ENCODE measurements around the gene CFAP91.

The CFAP91 gene

DNA sequence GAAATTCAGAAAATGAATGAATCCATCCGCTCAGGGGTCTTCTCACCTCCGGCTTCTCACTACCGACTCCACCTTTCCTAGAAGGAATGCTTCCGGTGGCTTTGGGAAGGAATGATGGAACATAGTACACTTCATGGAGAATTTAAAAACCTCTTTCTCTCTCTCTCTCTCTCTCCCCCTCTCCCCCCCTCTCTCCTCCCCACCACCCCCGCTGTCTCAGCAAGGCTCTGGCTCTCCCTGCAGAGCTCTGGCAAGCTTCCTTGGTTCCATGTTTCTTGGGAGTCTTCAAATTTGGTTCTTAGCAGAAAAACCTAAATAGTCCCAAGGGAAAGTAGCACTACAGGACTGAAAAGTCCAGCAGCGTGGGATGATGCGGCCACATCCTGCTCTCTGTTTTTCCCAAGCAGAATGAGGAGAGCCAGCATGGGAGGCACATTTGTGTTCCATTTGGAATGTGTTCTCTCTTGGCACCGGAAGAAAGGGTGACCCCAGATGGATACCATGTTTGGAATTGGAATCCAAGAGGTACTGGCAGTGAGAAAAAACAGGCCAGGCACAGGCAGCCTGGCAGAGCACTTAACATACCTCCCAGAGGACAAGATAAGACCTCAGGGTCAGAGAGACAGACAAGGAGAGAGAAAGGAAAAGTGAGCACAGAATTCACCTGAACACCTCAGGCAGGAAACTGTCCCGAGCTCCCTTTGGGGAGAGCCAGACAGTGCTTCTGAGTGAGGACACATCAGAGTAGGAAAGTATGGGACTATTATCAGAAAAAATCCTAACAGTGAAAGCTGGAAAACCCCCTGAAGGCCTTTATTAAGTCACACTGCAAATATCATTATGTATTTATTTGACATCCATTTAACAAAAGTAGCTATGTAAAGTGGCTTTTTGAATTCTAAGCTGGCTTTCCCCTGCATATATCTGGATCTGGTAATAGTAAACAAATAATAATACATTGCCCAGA lies 42.1 kb upstream of the CFAP91 start, which contains the start of gene POPDC2:
POPDC2 (minus strand) TSS at position 116 of the 967 bp plus-strand sequence. CDS start 166 bp downstream, outside the sequence.
- H3K4me3 ChIP-seq (ENCODE audit: low read depth, low read length): no peak within 1 kb of the TSS
- no peak for TF ChIP-seq CTCF (IDR thresholded peaks at IDR 0.05; ENCODE audit: low read depth, low read length)
- DNase-seq (ENCODE audit: low read depth, low spot score): no peak
- in situ Hi-C loops (cut with HindIII; ENCODE audit: low sequenced_read_pairs): no loop called here

- peak; percentile 17 for DNase-seq (ENCODE audit: low read depth, low spot score)
- no peak overlapping the region for H3K4me3 ChIP-seq (ENCODE audit: low read depth, low read length)
- in situ Hi-C loops (cut with HindIII; ENCODE audit: low sequenced_read_pairs): no loop called here
- no peak for TF ChIP-seq CTCF (IDR thresholded peaks at IDR 0.05; ENCODE audit: low read depth, low read length)
These were observed 40.0 kb upstream of the CFAP91 start for GRCh38 chr3:119662604-119663373.

DNA sequence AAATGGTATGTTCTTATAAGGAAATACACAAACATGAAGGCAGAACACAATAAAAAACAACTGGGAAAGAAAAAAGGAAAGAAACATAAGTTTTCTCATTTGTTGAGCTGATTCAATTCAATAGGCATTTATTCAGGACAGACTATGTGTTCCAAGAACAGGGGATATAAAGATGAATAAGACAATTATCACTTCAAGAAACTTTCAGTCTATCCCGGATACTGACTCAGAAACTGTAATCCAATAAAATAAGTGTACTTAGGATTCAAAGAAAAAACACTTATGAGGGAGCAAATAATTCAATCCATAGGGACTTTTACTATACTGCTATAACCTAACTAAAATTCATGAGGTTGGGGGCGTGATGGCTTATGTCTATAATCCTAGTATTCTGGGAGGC lies 38.9 kb upstream of the CFAP91 start:
- TF ChIP-seq CTCF (IDR thresholded peaks at IDR 0.05; ENCODE audit: low read depth, low read length): no peak
- no peak overlapping the region for H3K4me3 ChIP-seq (ENCODE audit: low read depth, low read length)
- in situ Hi-C loops (cut with HindIII; ENCODE audit: low sequenced_read_pairs): no loop called here

DNA sequence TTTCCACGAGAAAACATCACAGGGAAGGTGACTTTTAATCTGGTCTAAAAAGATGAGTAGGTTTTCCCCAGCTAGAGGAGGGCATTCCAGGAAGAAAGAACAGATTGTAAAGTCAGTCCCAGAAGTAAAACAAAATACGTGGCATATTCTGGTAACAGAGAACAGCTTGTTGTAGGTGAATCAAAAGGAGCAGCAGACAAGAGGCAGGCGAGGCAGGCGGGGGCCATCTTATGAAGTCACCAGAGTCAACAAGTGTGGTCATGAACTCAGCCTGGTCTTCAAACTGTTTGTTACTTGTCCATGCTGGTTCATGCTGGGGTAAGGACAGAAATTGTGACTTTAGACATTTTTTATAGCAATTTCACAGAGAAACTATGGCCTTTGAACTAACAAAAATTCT lies 38.5 kb upstream of the CFAP91 start:
- no peak for TF ChIP-seq CTCF (IDR thresholded peaks at IDR 0.05; ENCODE audit: low read depth, low read length)
- no peak overlapping the region for H3K4me3 ChIP-seq (ENCODE audit: low read depth, low read length)
- in situ Hi-C loops (cut with HindIII; ENCODE audit: low sequenced_read_pairs): no loop called here
- no peak for DNase-seq (ENCODE audit: low read depth, low spot score)

More for the DNA sequence above, 38.9 kb upstream of the CFAP91 start:
- peak; percentile 12 for DNase-seq (ENCODE audit: low read depth, low spot score)

- no peak for DNase-seq (ENCODE audit: low read depth, low spot score)
- no peak for TF ChIP-seq CTCF (IDR thresholded peaks at IDR 0.05; ENCODE audit: low read depth, low read length)
- in situ Hi-C loops (cut with HindIII; ENCODE audit: low sequenced_read_pairs): no loop called here
- no peak overlapping the region for H3K4me3 ChIP-seq (ENCODE audit: low read depth, low read length)
These were observed 37.9 kb upstream of the CFAP91 start for GRCh38 chr3:119664850-119665379.

DNA sequence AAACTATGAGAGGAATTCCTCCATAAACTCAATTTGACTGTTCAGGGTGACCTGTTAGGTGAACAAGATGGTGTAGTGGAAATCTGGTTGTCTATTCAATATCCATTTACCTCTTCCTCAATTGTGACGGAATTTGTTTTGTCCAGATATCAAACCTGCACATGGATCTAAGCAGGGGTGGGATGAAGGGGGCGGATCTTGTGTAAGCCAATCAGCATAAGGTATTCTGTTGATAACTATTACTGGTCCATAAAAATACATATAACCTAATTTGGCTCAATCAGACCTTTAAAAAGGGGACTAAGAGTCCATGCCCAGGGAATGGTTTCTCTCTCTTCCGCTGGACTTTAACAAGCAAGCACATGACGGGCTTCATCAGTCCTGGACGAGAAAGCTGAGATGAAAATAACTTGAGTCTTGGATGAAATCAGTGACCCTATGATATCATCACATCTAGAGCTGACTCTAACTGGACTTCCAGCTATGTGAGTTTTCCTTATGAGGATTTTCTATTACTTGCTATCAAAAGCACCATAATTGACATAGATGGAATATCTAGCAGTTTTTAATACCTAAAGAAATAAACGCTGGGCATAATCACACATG lies 36.8 kb upstream of the CFAP91 start:
- H3K4me3 ChIP-seq (ENCODE audit: low read depth, low read length): no peak overlapping the region
- no peak for DNase-seq (ENCODE audit: low read depth, low spot score)
- TF ChIP-seq CTCF (IDR thresholded peaks at IDR 0.05; ENCODE audit: low read depth, low read length): no peak
- in situ Hi-C loops (cut with HindIII; ENCODE audit: low sequenced_read_pairs): no loop called here

Measured in astrocyte of the spinal cord (primary cell).